Glutamatergic neuron (in vitro differentiated cells): ENCODE data around the gene PHF23. TPM values are rescaled to one million over a fixed set of nuclear protein-coding genes. Genes with fewer than 3 reads are reported as not detected.

Experiments used
- DNase-seq: peaks from one replicate; pipeline ENCODE4 v3.0.0; 2022
- H3K27ac Mint-ChIP-seq: one replicate; pipeline ENCODE4 v1.8.0; 2020; ENCODE audit warnings: mild to moderate bottlenecking, mixed read lengths, inconsistent platforms; ENCODE audit not compliant: unreplicated experiment
- H3K27me3 Mint-ChIP-seq: one replicate; pipeline ENCODE4 v1.8.0; 2020; ENCODE audit warnings: mild to moderate bottlenecking, moderate library complexity, mixed read lengths, inconsistent platforms; ENCODE audit not compliant: unreplicated experiment
- H3K36me3 Mint-ChIP-seq: one replicate; pipeline ENCODE4 v1.8.0; 2020; ENCODE audit warnings: mild to moderate bottlenecking, mixed read lengths, inconsistent platforms; ENCODE audit not compliant: unreplicated experiment
- H3K4me1 Mint-ChIP-seq: one replicate; pipeline ENCODE4 v1.8.0; 2020; ENCODE audit warnings: mild to moderate bottlenecking, low read depth, mixed read lengths, inconsistent platforms; ENCODE audit not compliant: unreplicated experiment
- H3K4me3 Mint-ChIP-seq: one replicate; pipeline ENCODE4 v1.8.0; 2020; ENCODE audit warnings: mild to moderate bottlenecking, mixed read lengths, inconsistent platforms; ENCODE audit not compliant: unreplicated experiment
- H3K9me3 Mint-ChIP-seq: one replicate; pipeline ENCODE4 v1.8.0; 2020; ENCODE audit warnings: mild to moderate bottlenecking, moderate library complexity, mixed read lengths, inconsistent platforms; ENCODE audit not compliant: unreplicated experiment
- total RNA-seq: library from RNA; stranded (reverse); fragmentation: NEBNext Ultra II Directional; extraction: Animal tissue kit (Norgen Biotek cat#: 25700); gene quantifications from one replicate; pipeline ENCODE4 v1.2.1, GENCODE V29; 2021; ENCODE audit not compliant: unreplicated experiment
- TF ChIP-seq, protein P1 (sequence below): fragments of 200-600 bp; sonication (generic); IDR thresholded peaks from one replicate; pipeline ENCODE4 v1.5.0; 2021; ENCODE audit not compliant: partially characterized antibody, unreplicated experiment

Gene PHF23
- total RNA-seq, 1 donor from 2014 or later = 72.3 TPM

DNA sequence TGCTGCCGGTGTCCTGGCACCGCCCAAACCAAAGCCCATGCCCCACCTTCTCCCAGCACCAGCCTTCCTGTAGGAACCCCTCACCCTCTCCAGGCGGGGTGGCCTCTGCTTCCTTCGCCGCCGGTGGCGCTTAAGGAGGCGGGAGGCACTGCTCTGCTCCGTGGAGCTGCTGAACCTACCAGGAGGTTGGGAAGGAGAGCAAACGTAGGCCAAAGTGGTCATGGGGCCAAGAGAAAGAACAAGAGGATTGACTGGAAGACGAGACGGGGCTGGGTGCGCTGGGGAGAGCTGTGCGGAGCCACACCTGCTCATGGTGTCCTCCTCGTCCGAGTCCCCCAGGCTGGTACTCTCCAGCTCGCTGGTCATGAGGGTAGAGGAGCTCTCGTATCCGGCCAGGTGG lies 9.8 kb downstream of the PHF23 start:
- H3K27ac Mint-ChIP-seq = no peak overlapping the region
- H3K9me3 Mint-ChIP-seq = peaks cover 10% of the 10 kb centered on the region
- TF ChIP-seq, protein P1, sequence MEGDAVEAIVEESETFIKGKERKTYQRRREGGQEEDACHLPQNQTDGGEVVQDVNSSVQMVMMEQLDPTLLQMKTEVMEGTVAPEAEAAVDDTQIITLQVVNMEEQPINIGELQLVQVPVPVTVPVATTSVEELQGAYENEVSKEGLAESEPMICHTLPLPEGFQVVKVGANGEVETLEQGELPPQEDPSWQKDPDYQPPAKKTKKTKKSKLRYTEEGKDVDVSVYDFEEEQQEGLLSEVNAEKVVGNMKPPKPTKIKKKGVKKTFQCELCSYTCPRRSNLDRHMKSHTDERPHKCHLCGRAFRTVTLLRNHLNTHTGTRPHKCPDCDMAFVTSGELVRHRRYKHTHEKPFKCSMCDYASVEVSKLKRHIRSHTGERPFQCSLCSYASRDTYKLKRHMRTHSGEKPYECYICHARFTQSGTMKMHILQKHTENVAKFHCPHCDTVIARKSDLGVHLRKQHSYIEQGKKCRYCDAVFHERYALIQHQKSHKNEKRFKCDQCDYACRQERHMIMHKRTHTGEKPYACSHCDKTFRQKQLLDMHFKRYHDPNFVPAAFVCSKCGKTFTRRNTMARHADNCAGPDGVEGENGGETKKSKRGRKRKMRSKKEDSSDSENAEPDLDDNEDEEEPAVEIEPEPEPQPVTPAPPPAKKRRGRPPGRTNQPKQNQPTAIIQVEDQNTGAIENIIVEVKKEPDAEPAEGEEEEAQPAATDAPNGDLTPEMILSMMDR = no peak
- H3K4me3 Mint-ChIP-seq = no peak overlapping the region
- peaks cover 17% of the 10 kb centered on the region for H3K27me3 Mint-ChIP-seq
- H3K4me1 Mint-ChIP-seq = peaks cover 11% of the 10 kb centered on the region
- H3K36me3 Mint-ChIP-seq = no peaks in the 10 kb centered on the region
- no peak for DNase-seq

DNA sequence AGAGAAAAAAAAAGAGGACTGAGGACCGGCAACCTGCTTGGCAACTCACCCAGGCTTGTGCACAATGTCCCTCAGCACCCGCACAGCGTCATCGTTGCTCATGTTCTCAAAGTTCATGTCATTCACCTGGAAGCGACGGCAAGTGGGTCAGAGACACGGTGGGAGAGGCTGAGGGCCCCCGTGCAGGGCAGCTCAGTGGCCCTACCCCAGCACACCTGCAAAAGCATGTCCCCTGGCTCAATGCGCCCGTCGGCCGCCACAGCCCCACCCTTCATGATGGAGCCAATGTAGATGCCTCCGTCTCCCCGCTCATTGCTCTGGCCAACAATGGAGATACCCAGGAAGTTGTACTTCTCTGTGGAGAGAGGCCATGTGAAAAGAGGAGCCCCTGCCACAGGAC lies 10.3 kb downstream of the PHF23 start:
- no peak overlapping the region for H3K27ac Mint-ChIP-seq
- peaks cover 12% of the 10 kb centered on the region for H3K4me1 Mint-ChIP-seq
- no peak for DNase-seq
- peaks cover 14% of the 10 kb centered on the region for H3K27me3 Mint-ChIP-seq
- peaks cover 8% of the 10 kb centered on the region for H3K9me3 Mint-ChIP-seq
- TF ChIP-seq, protein P1 = no peak
- no peak overlapping the region for H3K4me3 Mint-ChIP-seq
- H3K36me3 Mint-ChIP-seq = no peaks in the 10 kb centered on the region

DNA sequence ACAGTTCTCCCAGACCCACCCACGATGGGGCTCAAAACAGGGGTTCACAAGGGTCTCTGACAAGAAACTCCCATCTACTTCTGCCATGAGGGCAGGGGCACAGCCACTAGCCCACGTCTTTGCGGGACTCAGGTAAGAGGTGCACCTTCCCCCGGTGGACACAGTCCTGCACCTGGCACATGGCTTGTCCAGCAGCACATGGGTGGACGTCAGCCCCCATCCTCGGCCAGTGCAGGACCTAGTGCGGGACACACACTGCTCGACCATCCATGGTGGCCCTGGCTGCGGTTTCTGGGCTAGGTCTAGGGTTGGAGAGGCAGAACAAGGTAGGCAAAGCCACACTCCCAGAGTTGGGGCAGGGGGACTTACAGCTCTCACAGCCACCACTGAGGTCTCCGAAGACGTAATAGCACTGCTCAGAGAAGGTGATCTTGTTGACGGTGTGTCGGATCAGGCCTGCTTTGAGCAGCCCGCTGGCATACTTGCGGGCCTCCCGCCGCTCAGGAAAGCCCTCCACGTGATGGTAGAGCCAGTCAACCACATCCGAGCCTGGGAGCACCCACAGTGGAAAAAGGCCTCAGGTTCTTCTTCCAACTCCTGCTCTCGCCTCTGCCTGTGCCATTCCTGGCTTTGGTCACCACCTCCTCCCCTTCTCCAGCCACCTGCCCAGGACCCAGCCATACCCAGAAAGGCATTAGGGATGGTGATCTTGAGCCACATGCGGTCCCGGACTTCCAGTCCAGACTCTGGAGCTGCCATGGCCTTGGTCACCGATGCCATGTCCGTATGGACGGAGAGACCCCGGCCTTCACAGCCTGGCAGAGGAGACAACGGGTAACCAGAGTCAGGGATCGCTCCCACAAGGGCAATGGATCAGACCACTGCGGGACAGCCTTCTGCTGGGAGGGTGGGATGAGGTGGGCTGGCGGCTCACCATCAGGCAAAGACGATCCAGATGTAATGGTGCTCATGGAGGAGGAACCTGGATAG lies 12.2 kb downstream of the PHF23 start:
- Mint-ChIP-seq H3K4me1 (peaks cover 9% of the 10 kb centered on the region), H3K4me3 (no peak overlapping the region), H3K9me3 (peaks cover 2% of the 10 kb centered on the region), H3K27me3 (peaks cover 13% of the 10 kb centered on the region), H3K27ac (no peak overlapping the region), H3K36me3 (no peaks in the 10 kb centered on the region)
- TF ChIP-seq, protein P1 = no peak
- no peak for DNase-seq

DNA sequence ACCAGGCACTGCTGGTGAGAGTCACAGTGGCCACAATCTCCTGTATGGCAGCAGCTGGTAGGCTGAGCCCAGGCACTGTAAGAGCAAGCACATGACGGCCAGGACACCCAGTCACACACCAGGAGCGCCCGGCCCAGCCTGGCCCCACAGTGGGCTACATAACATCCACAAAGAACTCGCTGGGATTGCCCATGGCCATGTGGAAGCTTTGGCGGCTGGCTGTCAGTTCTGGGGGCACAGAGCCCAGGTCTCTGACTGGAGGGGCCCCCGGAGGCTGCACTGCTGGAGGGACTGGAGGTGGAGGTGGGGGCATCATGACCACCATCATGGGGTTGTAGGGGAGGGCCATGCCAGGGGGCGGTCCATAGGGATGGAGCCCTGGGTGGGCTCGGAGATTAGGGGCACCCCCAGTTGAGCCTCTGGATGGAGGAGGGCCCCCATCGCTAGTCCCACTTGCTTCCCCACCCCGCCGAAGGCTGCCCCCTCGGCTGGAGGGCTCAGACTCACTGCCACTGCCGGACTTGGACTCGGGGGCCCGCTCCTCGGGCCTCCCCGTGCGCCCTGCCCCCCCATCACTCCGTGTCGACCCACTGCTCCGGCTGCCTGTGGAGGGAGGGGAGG lies 13.4 kb downstream of the PHF23 start:
- DNase-seq = no peak
- Mint-ChIP-seq H3K4me3 (no peak overlapping the region), H3K36me3 (no peaks in the 10 kb centered on the region), H3K4me1 (peaks cover 7% of the 10 kb centered on the region), H3K27me3 (peaks cover 17% of the 10 kb centered on the region), H3K9me3 (peaks cover 6% of the 10 kb centered on the region), H3K27ac (no peak overlapping the region)
- TF ChIP-seq, protein P1 = no peak
